HepG2 (cell line): ENCODE measurements around the gene ANO1. TPM values are rescaled to one million over a fixed set of nuclear protein-coding genes. Genes with fewer than 3 reads are reported as not detected.
"Not testable (repeated sequence)": the region's sequence is repeated elsewhere in the genome, so short reads cannot be mapped to it uniquely, and the experiment has no call there.

Experiments
- ATAC-seq: fragments of 200-7000 bp; cut with Tn5 transposase; 3 replicates; pipeline ENCODE4 v1.9.1; 2020; ENCODE audit warnings: mild to moderate bottlenecking, moderate library complexity
- BruUV-seq: library from RNA; stranded (reverse); fragments of 400-500 nt; replicated peaks from 2 replicates; lab custom pipeline; 2021; lab: Mats Ljungman, UMichigan
- CTCF ChIA-PET: fragments of 300-600 bp; formaldehyde crosslinking; extraction: SDS; loops from one replicate; lab custom pipeline; 2021; ENCODE audit warnings: low total read pairs, inconsistent platforms, low intra/inter-chr PET ratio; lab: Yijun Ruan, JAX
- POLR2A ChIA-PET: fragments of 350-600 bp; sonication (Branson Sonifier 250); formaldehyde crosslinking; loops from one replicate; lab custom pipeline; 2020; ENCODE audit warnings: antibody characterized with exemption, inconsistent platforms; lab: Yijun Ruan, JAX
- DNase-seq: peaks from one replicate; pipeline ENCODE4 v3.0.0-alpha.2; 2015; ENCODE audit warnings: low spot score
- FAIRE-seq: peaks from 3 replicates; lab custom pipeline; 2011; peaks lifted over from hg19 to GRCh38; lab: Jason Lieb, UNC
- H2AFZ ChIP-seq: one replicate; pipeline ENCODE4 v1.6.1; 2011; ENCODE audit warnings: low read length, inconsistent platforms
- H3K27ac ChIP-seq: fragments of 300-600 bp; 3 replicates; pipeline ENCODE4 v1.8.0; 2011; ENCODE audit warnings: mixed run types, mild to moderate bottlenecking, mixed read lengths, low read length, inconsistent platforms; ENCODE audit not compliant: insufficient read depth; ENCODE audit errors: extremely low read length
- H3K27me3 ChIP-seq, 2 experiments: fragments of 200-600 bp in 1 of 2; 2 replicates in 1 of 2; 3 replicates in 1 of 2; pipeline versions ENCODE4 v1.6.0 to v1.8.0; 2011; ENCODE audit warnings: low read length in 2 of 2, mild to moderate bottlenecking in 2 of 2, moderate library complexity in 2 of 2, inconsistent platforms in 1 of 2; ENCODE audit not compliant: insufficient read depth in 2 of 2, control insufficient read depth in 1 of 2
- H3K36me3 ChIP-seq, 2 experiments: fragments of 200-600 bp in 1 of 2; replicated peaks in 1 of 2; 2 replicates in 1 of 2; 3 replicates in 1 of 2; pipeline versions ENCODE4 v1.5.1 to v1.8.0; 2011; ENCODE audit warnings: low read length in 2 of 2, inconsistent platforms in 1 of 2; ENCODE audit not compliant: insufficient read depth in 2 of 2, control insufficient read depth in 1 of 2
- H3K4me1 ChIP-seq: 2 replicates; pipeline ENCODE4 v1.5.1; 2012; ENCODE audit warnings: low read length, inconsistent platforms; ENCODE audit not compliant: insufficient read depth
- H3K4me2 ChIP-seq: 2 replicates; pipeline ENCODE4 v1.6.0; 2011; ENCODE audit warnings: low read depth, low read length, inconsistent platforms
- H3K4me3 ChIP-seq, 3 experiments: fragments of 200-600 bp in 1 of 3; sonication (generic), shearing (Covaris generic) in 1 of 3; replicated peaks in 1 of 3; 2 replicates each; pipeline ENCODE4 v1.5.1; 2011 to 2016; ENCODE audit warnings: low read length in 3 of 3, inconsistent platforms in 2 of 3, low read depth in 2 of 3, mild to moderate bottlenecking in 2 of 3, control low read depth in 1 of 3, mixed read lengths in 1 of 3; ENCODE audit not compliant: insufficient read depth in 1 of 3
- H3K79me2 ChIP-seq: one replicate; pipeline ENCODE4 v1.6.1; 2011; ENCODE audit warnings: low read length, inconsistent platforms; ENCODE audit not compliant: insufficient read depth
- H3K9ac ChIP-seq: 2 replicates; pipeline ENCODE4 v1.6.0; 2011; ENCODE audit warnings: mild to moderate bottlenecking, low read depth, low read length, inconsistent platforms; ENCODE audit not compliant: insufficient read depth
- H3K9me3 ChIP-seq: 2 replicates; pipeline ENCODE4 v1.5.1; 2012; ENCODE audit warnings: mild to moderate bottlenecking, low read length
- H4K20me1 ChIP-seq: 2 replicates; pipeline ENCODE4 v1.6.0; 2011; ENCODE audit warnings: inconsistent platforms, mild to moderate bottlenecking, low read length, moderate library complexity; ENCODE audit not compliant: insufficient read depth
- BCLAF1 ChIP-seq: fragments of 450-650 bp; IDR thresholded peaks from 2 replicates; pipeline ENCODE4 v1.6.1; 2017; ENCODE audit warnings: mild to moderate bottlenecking
- CHD4 ChIP-seq: fragments of 200-600 bp; sonication (generic); IDR thresholded peaks from 2 replicates; pipeline ENCODE4 v1.7.0; 2017; ENCODE audit warnings: mild to moderate bottlenecking, low read length, borderline replicate concordance
- MIXL1 ChIP-seq: IDR thresholded peaks from 2 replicates; pipeline ENCODE4 v1.6.1; 2016
- NAIF1 ChIP-seq: sonication (generic); formaldehyde crosslinking; IDR thresholded peaks from 2 replicates; pipeline ENCODE4 v1.5.0; 2020; ENCODE audit warnings: mild to moderate bottlenecking, missing genetic modification reagents, borderline replicate concordance
- ZNF121 ChIP-seq: sonication (generic); formaldehyde crosslinking; IDR thresholded peaks from 2 replicates; pipeline ENCODE4 v1.5.0; 2020; ENCODE audit warnings: mild to moderate bottlenecking, missing genetic modification reagents
- ZNF253 ChIP-seq: sonication (generic); formaldehyde crosslinking; IDR thresholded peaks from 2 replicates; pipeline ENCODE4 v1.8.0; 2022; ENCODE audit warnings: mild to moderate bottlenecking, missing genetic modification reagents, borderline replicate concordance
- ZNF383 ChIP-seq: sonication (generic); formaldehyde crosslinking; IDR thresholded peaks from 2 replicates; pipeline ENCODE4 v1.4.0; 2020; ENCODE audit warnings: missing genetic modification reagents, mild to moderate bottlenecking, borderline replicate concordance
- ZNF703 ChIP-seq: sonication (generic); formaldehyde crosslinking; IDR thresholded peaks from 2 replicates; pipeline ENCODE4 v1.5.1; 2020; ENCODE audit warnings: missing genetic modification reagents, mild to moderate bottlenecking, moderate library complexity, borderline replicate concordance
- ZNF768 ChIP-seq: sonication (generic); formaldehyde crosslinking; IDR thresholded peaks from 2 replicates; pipeline ENCODE4 v1.4.0; 2020; ENCODE audit warnings: missing genetic modification reagents
- WGBS: methylation state at CpG from one replicate; pipeline ENCODE4 v1.1.6; 2017; ENCODE audit warnings: low lambda C conversion rate; 5-methylcytosine and 5-hydroxymethylcytosine counted together
- in situ Hi-C: cut with HindIII; loops from 2 replicates; pipeline ENCODE4 v1.10.0; 2017; ENCODE audit warnings: low pct_unique_long_range_greater_than_20kb; ENCODE audit not compliant: extremely low pct_ligation_motif_present
- intact Hi-C: fragments of 100-400 bp; cut with micrococcal nuclease; formaldehyde crosslinking; loops from one replicate; pipeline ENCODE4 v1.10.0; 2022; ENCODE audit not compliant: unreplicated experiment
- polyA plus RNA-seq, 8 experiments: library from polyadenylated mRNA; depleted of rRNA in 3 of 8; stranded (reverse) in 7 of 8; unstranded in 1 of 8; fragments of >200 nt; fragmentation: Illumina TruSeq in 4 of 8; extraction: Trizol in 4 of 8; gene quantifications; 2 replicates each; pipeline versions ENCODE4 v1.2.1 to v1.2.3, GENCODE V29; 2011 to 2016; ENCODE audit warnings: low read depth in 4 of 8, missing spikeins in 1 of 8, mixed read lengths in 1 of 8; ENCODE audit not compliant: insufficient read depth in 1 of 8
- total RNA-seq, 5 experiments: library from RNA; depleted of rRNA; stranded (reverse); fragments of >200 nt; fragmentation: Illumina TruSeq; extraction: Trizol; gene quantifications; 2 replicates each; pipeline ENCODE4 v1.2.3, GENCODE V29; 2016; ENCODE audit warnings: low read depth in 1 of 5
- TF ChIP-seq, protein P1 (sequence below): sonication (generic); formaldehyde crosslinking; conservative IDR thresholded peaks from 2 replicates; pipeline ENCODE4 v1.4.0; 2020; ENCODE audit warnings: missing genetic modification reagents

ANO1 gene
- total and polyA plus RNA-seq, 2 of the 13 experiments (the other 11 are each of a cell fraction or from before 2014, with no cell fraction given), result not detected

DNA sequence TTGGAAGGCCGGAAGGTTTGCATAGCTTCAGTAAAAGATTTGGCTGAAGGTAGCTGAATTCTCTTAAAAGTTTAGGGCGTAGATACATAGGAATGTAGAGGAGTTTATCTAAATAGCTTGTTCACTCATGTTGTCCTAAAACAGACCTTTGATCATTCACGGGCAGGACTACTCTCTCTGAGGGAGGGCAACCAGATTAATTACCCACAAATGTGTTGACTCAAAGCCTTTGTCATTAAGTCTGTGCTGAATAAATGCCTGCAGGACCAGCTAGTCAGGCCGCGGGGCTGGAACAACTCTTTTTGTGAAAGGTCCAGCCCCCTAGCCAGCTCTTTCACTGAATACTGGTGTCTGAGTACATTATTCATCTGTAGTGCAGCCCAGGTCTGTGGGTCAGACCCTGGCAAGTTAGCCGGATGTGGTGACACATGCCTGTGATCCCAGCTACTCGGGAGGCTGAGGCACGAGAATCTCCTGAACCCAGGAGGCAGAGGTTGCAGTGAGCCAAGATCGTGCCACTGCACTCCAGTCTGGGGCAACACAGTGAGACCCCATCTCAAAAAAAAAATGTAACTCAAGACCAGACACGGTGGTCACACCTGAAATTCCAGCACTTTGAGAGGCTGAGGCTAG lies 122.2 kb downstream of the ANO1 start:
- CTCF ChIA-PET, result no interaction called here
- peaks cover 11% of the 10 kb centered on the region for H3K9me3 ChIP-seq
- H3K9ac ChIP-seq, result no peak overlapping the region
- ATAC-seq, result no peak
- TF ChIP-seq, protein P1, sequence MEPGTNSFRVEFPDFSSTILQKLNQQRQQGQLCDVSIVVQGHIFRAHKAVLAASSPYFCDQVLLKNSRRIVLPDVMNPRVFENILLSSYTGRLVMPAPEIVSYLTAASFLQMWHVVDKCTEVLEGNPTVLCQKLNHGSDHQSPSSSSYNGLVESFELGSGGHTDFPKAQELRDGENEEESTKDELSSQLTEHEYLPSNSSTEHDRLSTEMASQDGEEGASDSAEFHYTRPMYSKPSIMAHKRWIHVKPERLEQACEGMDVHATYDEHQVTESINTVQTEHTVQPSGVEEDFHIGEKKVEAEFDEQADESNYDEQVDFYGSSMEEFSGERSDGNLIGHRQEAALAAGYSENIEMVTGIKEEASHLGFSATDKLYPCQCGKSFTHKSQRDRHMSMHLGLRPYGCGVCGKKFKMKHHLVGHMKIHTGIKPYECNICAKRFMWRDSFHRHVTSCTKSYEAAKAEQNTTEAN (CRISPR knock-in tag), result no peak
- TF ChIP-seq ZNF253, result peak; percentile 81; the same call in 1 of the 2 replicates
- TF ChIP-seq ZNF383 (CRISPR knock-in tag), result no peak
- TF ChIP-seq NAIF1 (CRISPR knock-in tag), result no peak
- peak; percentile 55; the same call in 1 of the 2 replicates for TF ChIP-seq ZNF121 (CRISPR knock-in tag)
- no peak for TF ChIP-seq ZNF768 (CRISPR knock-in tag)
- TF ChIP-seq BCLAF1, result no peak
- TF ChIP-seq MIXL1 (CRISPR knock-in tag), result no peak
- TF ChIP-seq CHD4, result no peak
- no peak for TF ChIP-seq ZNF703 (CRISPR knock-in tag)
- FAIRE-seq, result no peak
- peak; percentile 25 for DNase-seq
- intact Hi-C loops (loop anchor here (10.0 kb wide), 1 partner anchor 74 kb away; the partner anchor contains the start of gene PPFIA1), in situ Hi-C loops (no loop called here)
- 61% methylated on average over 9 of the region's 10 CpGs for WGBS
- BruUV-seq, result no TSS peak
- H3K4me2 ChIP-seq, result no peak overlapping the region
- H3K79me2 ChIP-seq, result peaks cover 20% of the 10 kb centered on the region
- POLR2A ChIA-PET, result interaction anchor here (0.7 kb wide), 1 partner anchor 25 kb away, joined by 4 read pairs; no protein-coding TSS in a partner anchor
- H3K4me1 ChIP-seq, result peaks cover 17% of the 10 kb centered on the region
- H4K20me1 ChIP-seq, result peaks cover 14% of the 10 kb centered on the region; the same call in 1 of the 2 replicates
- no peak overlapping the region for H2AFZ ChIP-seq
- H3K27ac ChIP-seq, result no peak overlapping the region
- H3K4me3 ChIP-seq, result no peak overlapping the region
- H3K27me3 ChIP-seq, result no peaks in the 10 kb centered on the region; a peak in 1 of 5 replicates
- H3K36me3 ChIP-seq, result peaks cover 2 to 5% of the 10 kb centered on the region in 2 experiments; a peak in 3 of 5 replicates

GRCh38 chr11:70201047-70201446 lies 122.9 kb downstream of the ANO1 start:
- POLR2A ChIA-PET, DNase-seq, H3K27ac ChIP-seq, H3K27me3 ChIP-seq, CTCF ChIA-PET, FAIRE-seq, H3K9ac ChIP-seq, H2AFZ ChIP-seq, ATAC-seq, in situ Hi-C loops, H3K4me3 ChIP-seq, BruUV-seq, H3K4me2 ChIP-seq: not testable (repeated sequence)
- WGBS, result 98% methylated on average over 3 of the region's 3 CpGs
- intact Hi-C loops, result loop anchor here (10.0 kb wide), 1 partner anchor 74 kb away; the partner anchor contains the start of gene PPFIA1
- peaks cover 20% of the 10 kb centered on the region for H3K79me2 ChIP-seq
- peaks cover 11% of the 10 kb centered on the region for H3K9me3 ChIP-seq
- H3K36me3 ChIP-seq, result peaks cover 2 to 10% of the 10 kb centered on the region in 2 experiments; a peak in 3 of 5 replicates
- H3K4me1 ChIP-seq, result peaks cover 19% of the 10 kb centered on the region
- peaks cover 15% of the 10 kb centered on the region; the same call in 1 of the 2 replicates for H4K20me1 ChIP-seq
